Measurements from ENCODE around the gene ING2.
"Not testable (repeated sequence)": the region's sequence is repeated elsewhere in the genome, so short reads cannot be mapped to it uniquely, and the experiment has no call there.

The ING2 gene, protein sequence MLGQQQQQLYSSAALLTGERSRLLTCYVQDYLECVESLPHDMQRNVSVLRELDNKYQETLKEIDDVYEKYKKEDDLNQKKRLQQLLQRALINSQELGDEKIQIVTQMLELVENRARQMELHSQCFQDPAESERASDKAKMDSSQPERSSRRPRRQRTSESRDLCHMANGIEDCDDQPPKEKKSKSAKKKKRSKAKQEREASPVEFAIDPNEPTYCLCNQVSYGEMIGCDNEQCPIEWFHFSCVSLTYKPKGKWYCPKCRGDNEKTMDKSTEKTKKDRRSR

DNA sequence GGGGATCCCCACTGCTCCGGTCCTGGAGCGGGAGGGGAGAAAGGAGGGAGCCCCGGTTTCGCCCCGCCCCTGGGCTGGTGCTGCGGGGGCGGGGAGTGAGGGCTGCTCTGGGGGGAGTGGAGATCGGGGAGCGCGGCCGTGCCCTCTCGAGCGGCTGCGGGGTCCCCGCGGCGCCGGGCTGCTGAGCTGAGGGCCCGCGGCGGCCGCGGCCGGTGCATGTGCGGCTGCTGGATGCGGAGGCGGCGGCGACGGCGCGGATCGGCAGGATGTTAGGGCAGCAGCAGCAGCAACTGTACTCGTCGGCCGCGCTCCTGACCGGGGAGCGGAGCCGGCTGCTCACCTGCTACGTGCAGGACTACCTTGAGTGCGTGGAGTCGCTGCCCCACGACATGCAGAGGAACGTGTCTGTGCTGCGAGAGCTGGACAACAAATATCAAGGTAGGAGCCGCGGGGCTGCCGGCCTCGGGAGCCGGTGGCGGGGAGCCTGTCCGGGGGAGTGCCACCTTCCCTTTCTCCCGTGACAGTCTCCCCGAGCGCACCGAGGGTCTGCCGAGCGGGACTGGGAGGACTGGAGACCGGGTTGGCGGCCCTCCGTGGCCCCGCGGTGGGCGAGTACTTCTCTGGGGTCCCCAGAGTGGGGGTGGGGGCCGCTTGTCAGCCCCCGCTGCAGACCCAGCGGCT is at the start of gene ING2:
Gene ING2 (plus strand): TSS at position 129 of the 681 bp plus-strand sequence. CDS start 138 bp downstream, at position 267.
- peak in 1 of 2 donors; percentile 19 for DNase-seq (ENCODE audit: low read depth in 2 of 2)

DNA sequence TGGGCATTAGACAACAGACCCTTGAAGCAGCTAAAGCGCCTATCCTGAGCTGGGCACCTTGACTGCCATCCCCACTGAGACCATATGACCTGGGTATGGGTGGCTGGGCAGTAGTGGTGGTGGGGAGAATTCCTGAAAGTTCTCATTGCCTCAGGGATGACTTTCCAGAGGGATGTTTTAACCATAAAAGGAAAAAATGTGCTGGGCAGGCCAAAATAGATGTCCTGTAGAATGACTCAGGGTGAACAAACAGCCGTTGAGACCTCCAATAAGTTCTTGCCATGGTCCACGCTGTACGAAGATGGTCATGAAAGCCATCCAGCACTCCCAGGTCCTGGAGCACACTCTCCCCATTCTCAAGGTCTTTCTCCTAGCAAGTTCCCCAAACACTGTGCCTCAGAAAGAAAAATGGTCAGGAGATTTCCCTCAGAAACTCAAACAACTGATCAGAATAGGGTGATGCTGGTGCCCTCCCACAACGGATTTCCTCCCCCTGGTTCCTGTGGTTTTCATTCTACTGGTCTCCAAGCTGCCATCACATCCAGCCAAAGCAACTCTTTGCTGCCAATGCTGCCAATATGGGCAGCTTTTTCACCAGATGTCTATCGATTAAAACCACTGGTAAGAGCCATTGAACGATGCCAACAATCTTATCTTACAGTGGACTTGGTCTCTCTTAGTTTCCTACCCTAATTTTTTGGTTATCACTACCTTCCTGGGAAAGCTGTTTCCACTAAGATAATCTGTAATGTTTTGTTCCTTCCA is 49.2 kb upstream of the ING2 start:
- DNase-seq (ENCODE audit: low read depth in 2 of 2): no peak

DNA sequence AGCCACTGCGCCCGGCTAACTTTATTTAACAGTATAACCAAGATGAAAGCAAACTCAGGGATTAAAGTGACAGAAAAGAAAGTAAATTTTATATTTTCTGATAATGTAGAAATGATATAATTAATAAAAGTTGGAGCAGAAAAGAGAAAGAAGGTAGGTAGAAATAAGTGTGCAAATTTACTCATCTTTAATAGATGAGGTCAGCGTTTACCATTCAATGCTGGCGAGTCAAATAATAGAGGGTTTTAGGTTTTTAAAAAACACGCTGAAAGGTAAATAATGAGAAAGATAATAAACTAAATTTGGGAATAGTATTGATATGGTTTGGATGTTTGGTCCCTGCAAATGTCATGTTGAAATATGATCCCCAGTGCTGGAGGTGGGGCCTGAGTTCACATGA is 46.9 kb upstream of the ING2 start:
- DNase-seq (ENCODE audit: low read depth in 2 of 2): no peak

DNA sequence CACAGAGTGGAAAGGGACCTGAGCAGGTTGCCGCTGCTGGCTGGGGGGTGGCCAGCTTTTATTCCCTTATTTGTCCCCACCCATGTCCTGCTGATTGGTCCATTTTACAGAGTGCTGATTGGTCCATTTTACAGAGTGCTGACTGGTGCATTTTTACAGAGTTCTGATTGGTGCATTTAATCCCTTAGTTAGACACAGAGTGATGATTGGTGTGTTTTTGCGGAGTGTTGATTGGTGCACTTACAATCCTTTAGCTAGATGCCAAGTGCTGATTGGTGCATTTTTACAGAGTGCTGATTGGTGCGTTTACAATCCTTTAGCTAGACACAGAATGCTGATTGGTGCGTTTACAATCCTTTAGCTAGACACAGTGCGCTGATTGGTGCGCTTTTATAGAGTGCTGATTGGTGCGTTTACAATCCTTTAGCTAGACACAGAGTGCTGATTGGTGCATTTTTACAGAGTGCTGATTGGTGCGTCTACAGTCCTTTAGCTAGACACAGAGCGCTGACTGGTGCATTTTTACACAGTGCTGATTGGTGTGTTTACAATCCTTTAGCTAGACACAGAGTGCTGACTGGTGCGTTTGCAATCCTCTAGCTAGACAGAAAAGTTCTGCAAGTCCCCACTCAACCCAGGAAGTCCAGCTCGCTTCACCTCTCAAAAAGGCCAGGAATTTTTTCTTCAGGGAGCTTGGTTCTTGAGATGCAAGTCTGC is 40.8 kb upstream of the ING2 start:
- not testable (repeated sequence) for DNase-seq (ENCODE audit: low read depth in 2 of 2)

DNA sequence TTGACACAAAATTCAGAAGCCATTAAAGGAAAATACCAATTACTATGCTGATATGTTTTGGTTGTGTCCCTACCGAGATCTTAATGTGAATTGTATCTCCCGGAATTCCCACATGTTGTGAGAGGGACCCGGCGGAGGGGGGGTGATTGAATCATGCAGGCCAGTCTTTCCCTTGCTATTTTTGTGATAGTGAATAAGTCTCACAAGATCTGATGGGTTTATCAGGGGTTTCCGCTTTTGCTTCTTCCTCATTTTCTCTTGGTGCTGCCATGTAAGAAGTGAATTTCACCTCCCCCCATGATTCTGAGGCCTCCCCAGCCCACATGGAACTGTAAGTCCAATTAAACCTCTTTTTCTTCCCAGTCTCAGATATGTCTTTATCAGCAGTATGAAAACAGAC is 39.0 kb upstream of the ING2 start:
- DNase-seq (ENCODE audit: low read depth in 2 of 2): not testable (repeated sequence)

DNA sequence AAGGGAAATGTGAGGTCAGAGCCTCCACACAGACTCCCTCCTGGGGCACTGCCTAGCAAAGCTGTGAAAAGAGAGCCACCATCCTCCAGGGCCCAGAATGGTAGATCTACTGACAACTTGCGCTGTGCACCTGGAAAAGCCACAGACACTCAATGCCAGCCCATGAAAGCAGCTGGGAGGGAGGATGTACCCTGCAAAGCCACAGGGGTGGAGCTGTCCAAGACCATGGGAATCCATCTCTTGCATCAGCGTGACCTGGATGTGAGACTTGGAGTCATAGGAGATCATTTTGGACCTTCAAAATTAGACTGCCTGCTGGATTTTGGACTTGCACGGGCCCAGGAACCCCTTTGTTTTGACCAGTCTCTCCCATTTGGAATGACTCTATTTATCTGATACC is 37.6 kb upstream of the ING2 start:
- DNase-seq (ENCODE audit: low read depth in 2 of 2): no peak

DNA sequence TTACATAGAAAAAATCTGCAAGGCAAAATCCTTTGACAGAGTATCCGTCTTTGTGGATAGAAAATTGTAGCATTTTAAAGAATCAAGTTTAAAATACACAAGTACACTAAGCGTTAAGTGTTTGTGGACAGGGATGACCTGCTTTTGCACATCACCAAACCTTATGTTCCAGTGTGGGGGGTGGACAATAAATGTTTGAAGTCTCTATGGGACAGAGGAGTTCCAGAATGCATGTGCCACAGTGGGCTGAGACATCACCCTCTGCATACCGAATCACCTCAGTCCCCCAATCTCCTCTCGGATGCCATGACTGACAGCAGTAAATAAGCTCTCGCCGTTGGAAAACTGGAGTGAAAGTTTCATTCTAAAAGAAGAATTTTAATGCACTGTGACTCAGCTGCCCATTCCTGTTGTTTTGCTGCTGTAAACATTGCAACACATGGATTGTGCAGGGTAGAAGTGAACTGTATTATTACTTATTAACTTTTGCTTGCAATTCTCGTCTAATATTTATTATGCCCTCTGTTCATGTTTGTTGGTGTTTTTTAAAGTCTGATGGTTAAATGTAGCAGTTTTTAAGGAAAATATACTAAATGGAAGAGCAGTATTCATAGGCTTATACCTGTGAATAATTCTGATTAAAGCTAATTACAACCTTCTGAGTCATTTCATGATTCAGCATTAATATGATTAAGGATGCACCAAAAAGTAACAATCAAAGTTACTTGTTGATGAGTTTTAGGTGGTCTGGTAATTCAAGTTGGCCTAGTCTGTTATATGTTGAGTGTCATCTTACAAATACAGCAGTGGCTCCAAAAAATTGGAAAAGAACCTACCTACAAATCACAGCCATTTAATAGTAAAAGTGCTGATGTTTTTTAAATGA is 36.4 kb upstream of the ING2 start:
- DNase-seq (ENCODE audit: low read depth in 2 of 2): no peak

DNA sequence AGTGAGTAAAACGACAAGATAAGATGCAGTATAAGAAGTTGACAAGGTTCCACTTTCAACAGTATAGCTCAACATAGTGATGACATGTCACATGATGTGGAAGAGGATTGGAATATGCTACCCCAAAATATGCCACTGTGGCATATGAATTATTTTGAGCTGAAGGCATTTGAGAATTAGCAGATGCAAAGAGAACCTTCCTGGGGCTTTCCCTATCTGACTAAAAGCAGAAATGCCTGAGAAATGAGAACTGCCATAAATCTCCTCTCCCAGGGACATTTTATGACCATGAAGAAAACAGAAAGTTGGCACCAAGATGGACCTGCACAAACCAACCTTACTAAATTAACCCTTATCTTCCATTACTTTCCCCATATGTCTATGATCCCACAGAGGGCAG is 35.6 kb upstream of the ING2 start:
- no peak for DNase-seq (ENCODE audit: low read depth in 2 of 2)

DNA sequence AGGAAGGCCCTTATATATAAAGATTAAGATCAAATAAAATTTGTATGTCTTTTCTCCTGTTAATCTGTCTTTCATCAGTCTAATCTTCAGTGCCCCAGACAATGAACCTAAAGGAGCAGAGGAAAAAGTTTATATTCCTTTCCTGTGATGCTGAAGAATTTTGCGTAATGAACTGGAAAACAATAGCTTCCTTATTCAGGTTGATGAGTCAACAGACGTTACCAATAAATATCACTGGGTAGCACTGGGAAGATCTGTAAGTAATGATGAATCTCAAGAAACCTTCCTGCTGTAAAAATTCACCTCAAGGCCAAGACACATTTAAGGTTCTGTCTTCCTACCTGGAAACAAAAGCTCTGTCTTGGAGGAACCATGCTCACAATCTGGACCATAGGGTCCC is 34.9 kb upstream of the ING2 start:
- DNase-seq (ENCODE audit: low read depth in 2 of 2): no peak

DNA sequence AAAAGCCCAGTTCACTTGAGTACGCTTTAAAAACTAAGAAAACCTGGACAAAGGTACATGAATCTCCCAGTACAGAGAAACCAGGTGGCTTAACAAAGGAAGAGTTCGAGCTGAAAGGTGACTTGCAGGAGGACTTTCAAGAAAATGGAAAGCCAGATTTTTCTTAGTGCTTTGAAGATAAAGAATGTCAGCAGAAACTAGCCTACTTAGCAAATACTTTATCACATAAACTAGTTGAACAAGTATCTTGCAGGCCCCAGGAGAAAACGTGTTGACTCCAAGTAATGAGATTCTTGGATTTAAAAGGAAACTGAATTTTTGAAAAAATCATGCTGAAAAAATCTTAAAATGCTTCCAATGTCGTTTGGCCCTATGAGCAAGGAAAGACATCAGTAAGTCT is 34.0 kb upstream of the ING2 start:
- DNase-seq (ENCODE audit: low read depth in 2 of 2): no peak

DNA sequence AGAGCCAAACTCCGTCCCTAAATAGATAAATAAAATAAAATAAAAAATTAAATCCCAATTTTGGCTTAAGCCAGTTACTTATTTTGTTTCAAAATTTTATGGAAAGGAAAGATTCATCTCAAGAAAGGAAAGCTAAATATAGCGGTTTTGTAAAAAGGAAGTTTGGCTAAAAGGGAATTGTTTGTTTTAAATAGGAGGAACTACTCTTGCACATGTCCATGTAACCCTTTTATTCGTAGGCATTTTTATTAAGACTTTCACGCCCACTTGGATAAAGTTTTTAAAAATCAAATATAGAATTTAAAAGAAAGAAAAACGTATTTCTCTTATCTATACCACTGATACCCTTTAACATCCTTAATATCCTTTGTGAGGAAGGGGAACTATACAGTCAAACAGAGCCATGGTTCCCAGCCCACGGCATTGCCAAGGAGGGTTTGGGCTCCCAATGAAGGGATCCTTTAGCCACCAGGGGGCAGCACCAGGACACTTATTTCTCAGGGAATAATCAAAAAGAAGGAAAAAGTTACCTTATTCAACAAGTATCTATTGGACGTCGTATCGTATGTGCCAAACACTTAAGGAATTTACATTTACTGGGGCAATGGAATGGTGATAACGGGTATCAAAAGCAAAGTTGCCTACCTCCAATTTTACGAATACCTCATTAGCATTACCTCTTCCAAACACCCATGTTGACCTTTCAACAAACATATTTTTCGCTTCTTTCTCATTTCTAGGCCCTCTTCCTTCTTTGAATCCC is 32.7 kb upstream of the ING2 start:
- peak; percentile 56 to 81 for DNase-seq (ENCODE audit: low read depth in 2 of 2)

DNA sequence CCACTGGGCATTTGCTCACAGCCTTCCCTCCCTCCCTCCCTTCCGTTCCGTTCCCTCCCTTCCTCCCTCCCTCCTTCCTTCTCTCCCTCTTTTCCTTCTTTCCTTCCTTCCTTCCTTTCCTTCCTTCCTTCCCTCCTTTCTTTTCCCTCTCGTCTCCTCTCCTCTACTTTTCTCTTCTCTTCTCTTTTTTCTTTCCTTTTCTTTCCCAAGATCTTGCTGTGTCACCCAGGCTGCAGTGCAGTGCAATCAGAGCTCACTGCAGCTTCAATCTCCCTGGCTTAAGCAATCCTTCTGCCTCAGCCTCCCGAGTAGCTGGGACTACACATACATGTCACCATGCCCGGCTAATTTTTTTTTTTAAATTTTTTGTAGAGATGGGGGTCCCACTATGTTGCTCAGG is 26.7 kb upstream of the ING2 start:
- no peak for DNase-seq (ENCODE audit: low read depth in 2 of 2)

DNA sequence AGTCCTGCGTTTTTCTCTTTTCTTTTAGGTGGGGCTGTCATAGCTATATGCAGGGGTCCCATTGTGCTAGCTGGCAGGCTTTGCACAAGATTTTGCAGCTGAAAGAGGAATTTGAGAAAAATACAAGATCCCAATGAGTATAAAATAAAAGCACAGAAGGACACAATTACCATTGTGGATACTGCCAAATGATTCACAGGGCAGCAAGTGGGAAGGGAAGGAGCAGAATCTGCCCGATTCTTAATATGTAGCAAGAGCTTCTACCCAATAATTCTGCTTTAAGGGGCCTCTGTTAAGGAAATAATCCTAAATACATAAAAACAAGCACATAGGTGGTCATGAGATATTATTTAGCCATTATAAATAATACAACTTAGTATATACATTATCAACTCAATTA is 25.9 kb upstream of the ING2 start:
- DNase-seq (ENCODE audit: low read depth in 2 of 2): no peak

DNA sequence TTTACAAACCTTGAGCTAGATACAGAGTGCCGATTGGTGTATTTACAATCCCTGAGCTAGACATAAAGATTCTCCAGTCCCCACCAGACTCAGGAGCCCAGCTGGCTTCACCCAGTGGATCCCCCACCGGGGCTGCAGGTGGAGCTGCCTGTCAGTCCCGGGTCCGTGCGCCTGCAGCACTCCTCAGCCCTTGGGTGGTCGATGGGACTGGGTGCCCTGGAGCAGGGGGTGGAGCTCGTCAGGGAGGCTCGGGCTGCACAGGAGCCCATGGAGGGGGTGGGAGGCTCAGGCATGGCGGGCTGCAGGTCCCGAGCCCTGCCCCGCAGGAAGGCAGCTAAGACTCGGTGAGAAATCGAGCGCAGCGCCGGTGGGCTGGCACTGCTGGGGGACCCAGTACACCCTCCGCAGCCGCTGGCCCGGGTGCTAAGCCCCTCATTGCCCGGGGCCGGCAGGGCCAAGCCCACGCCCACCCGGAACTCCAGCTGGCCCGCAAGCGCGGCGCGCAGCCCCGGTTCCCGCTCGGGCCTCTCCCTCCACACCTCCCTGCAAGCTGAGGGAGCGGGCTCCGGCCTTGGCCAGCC is 22.3 kb upstream of the ING2 start:
- not testable (repeated sequence) for DNase-seq (ENCODE audit: low read depth in 2 of 2)

DNA sequence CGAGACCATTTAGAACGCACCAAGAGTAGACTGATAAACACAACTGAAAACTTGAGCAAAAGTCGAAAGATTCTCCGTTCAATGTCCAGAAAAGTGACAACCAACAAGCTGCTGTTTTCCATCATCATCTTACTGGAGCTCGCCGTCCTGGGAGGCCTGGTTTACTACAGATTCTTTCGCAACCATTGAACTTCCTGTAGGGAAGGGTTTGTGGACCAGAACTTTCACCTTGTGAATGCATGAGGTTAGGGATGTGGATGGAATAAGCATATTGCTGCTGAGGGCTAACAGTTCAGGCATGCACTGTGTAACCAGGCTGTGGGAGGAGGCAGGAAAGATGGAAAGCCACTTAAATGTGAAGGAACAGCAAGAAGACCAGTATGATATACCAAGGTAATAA is 20.9 kb upstream of the ING2 start:
- DNase-seq (ENCODE audit: low read depth in 2 of 2): no peak

DNA sequence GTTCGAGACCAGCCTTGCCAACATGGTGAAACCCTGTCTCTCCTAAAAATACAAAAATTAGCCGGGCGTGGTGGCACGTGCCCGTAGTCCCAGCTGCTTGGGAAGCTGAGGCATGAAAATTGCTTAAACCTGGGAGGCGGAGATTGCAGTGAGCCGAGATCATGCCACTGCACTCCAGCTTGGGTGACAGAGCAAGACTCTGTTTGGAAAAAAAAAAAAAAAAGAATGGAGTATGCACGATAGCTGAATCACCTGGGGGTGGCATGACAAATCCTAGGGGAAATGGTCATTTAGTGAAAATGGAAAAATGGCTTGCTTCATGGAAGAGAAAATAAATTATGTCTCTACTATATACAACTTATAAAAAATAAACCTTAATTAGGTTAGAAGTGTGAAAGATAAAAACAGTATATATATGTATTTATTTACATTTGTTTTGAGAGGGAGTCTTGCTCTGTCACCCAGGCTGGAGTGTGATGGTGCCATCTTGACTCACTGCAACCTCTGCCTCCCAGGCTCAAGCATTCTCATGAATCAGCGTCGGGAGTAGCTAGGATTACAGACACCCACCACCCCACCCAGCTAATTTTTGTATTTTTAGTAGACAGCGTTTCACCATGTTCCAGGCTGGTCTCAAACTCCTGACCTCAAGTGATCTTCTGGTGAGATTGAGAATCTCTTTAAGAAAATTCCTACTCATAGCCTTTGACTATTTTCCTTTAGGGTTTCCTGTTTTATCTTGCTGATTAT is 19.3 kb upstream of the ING2 start:
- DNase-seq (ENCODE audit: low read depth in 2 of 2): no peak

DNA sequence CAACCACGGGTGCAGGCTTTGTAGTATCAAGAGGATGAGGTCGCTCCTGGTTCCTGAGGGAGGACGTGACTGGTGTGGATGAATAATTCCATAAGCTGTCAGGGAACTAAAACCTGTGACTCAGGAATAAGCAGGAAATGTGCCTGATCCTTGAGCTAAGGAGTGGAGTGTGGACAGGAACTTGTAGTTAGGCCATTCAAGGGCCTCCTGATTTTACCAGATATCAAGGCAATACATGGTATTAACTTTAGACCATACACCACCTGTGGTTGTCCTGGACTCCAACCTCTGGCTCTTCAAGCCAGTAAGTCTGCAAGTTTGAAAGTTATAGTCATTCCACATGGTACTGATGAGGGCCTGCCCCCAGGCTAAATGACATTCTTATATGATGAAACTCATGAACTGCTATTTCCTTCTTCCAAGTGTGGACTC is 12.1 kb upstream of the ING2 start:
- no peak for DNase-seq (ENCODE audit: low read depth in 2 of 2)

DNA sequence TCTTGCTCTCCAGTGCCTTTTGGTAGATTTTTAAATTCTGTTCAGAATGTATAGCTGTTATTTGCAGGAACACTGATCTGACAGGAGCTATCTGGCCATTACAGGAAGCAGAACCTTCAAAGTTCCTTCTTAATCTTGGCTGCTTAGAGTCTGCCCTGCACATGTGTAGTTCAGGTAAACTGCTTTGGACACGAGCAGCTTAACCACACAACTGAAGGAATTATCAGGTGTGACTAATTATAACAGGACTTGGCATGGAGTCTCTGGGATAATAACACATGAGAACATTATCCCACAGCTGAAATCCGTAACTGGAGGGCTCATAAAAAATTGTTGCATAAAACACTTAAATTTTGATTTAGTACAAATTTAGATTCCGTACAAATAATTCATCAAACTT is 11.6 kb upstream of the ING2 start:
- DNase-seq (ENCODE audit: low read depth in 2 of 2): no peak

DNA sequence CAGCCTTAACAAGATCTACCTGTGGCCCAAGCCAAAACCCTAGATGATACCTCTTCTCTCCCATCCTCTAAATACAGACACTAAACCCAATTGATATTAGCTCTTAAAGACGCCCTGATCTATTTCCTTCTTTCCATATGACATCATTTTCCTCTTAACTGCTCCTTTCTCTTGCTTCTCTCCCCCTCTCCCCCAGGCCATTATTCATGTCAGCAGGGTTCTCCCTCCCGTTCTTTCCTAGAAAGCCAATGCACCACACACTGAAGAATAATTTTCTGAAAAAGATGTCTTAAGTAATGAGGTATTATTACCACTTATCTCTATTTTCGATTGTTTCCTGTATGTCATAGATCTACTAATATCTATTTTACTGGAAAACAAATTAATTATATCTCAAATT is 9.7 kb upstream of the ING2 start:
- no peak for DNase-seq (ENCODE audit: low read depth in 2 of 2)

Measured in stimulated activated CD8-positive, alpha-beta memory T cell treated with anti-CD3 and anti-CD28 coated beads, Interleukin-7, amount 100 ng/mL, for 1 hour (primary cell).